Kidney (tissue), 14 donors: ENCODE data around the gene KLK1. TPM values are rescaled to one million over a fixed set of nuclear protein-coding genes. Genes with fewer than 3 reads are reported as not detected.

ENCODE experiments used
- DNase-seq, 5 donors: peaks; one replicate each; pipeline ENCODE4 v3.0.0-alpha.2; 2013 to 2020
- FAIRE-seq: peaks from 2 replicates; lab custom pipeline; 2012; peaks lifted over from hg19 to GRCh38; lab: Jason Lieb, UNC
- H3K27ac ChIP-seq, 2 donors: one replicate each; pipeline ENCODE4 v1.7.0; 2013; ENCODE audit warnings: low read depth in 2 of 2, low read length in 2 of 2, inconsistent platforms in 1 of 2
- H3K27me3 ChIP-seq: one replicate; pipeline ENCODE4 v1.7.1; 2013; ENCODE audit warnings: low read length, inconsistent platforms; ENCODE audit not compliant: control insufficient read depth, insufficient read depth
- H3K36me3 ChIP-seq, 3 donors: one replicate each; pipeline versions ENCODE4 v1.7.0 to v1.7.1; 2013; ENCODE audit warnings: low read length in 3 of 3, control low read depth in 1 of 3, inconsistent platforms in 1 of 3; ENCODE audit not compliant: insufficient read depth in 3 of 3, control insufficient read depth in 2 of 3
- H3K4me1 ChIP-seq, 3 donors: one replicate each; pipeline versions ENCODE4 v1.7.0 to v1.7.1; 2013; ENCODE audit warnings: low read length in 3 of 3, inconsistent platforms in 1 of 3, low read depth in 1 of 3; ENCODE audit not compliant: control insufficient read depth in 2 of 3, insufficient read depth in 2 of 3
- H3K4me3 ChIP-seq, 3 donors: one replicate each; pipeline versions ENCODE4 v1.7.0 to v1.8.1; 2013; ENCODE audit warnings: low read length in 3 of 3, control low read depth in 1 of 3, inconsistent platforms in 1 of 3
- H3K9ac ChIP-seq, 3 donors: one replicate each; pipeline versions ENCODE4 v1.7.0 to v1.7.1; 2013; ENCODE audit warnings: low read length in 3 of 3, control low read depth in 1 of 3, inconsistent platforms in 1 of 3
- H3K9me3 ChIP-seq, 3 donors: one replicate each; pipeline versions ENCODE4 v1.7.0 to v1.7.1; 2013; ENCODE audit warnings: low read length in 3 of 3, control low read depth in 1 of 3, inconsistent platforms in 1 of 3; ENCODE audit not compliant: control insufficient read depth in 2 of 3, insufficient read depth in 1 of 3
- intact Hi-C: fragments of 100-400 bp; cut with DNase I; formaldehyde crosslinking; loops from one replicate; pipeline ENCODE4 v1.11.1; 2022
- polyA plus RNA-seq: library from polyadenylated mRNA; stranded (reverse); fragments of 350-450 nt; fragmentation: Illumina TruSeq; extraction: RNeasy Lipid Tissue Mini Kit (QIAGEN cat#74804); gene quantifications from one replicate; pipeline ENCODE4 v1.2.3, GENCODE V29; 2014; ENCODE audit warnings: low read depth, low replicate concordance; ENCODE audit not compliant: insufficient read depth
- total RNA-seq: library from RNA; stranded (reverse); fragmentation: NEBNext Ultra II Directional; extraction: Animal tissue kit (Norgen Biotek cat#: 25700); gene quantifications from one replicate; pipeline ENCODE4 v1.2.1, GENCODE V29; 2021
- TF ChIP-seq, protein P1 (sequence below): IDR thresholded peaks from 3 replicates; pipeline ENCODE4 v1.5.1; 2012; ENCODE audit warnings: mild to moderate bottlenecking, moderate library complexity, borderline replicate concordance; ENCODE audit not compliant: insufficient read depth; ENCODE audit errors: extremely low read depth
- donor health status: control.
- donor health status: control.
- donor health status: control.
- donor health status: control.
- donor health status: control.
- donor health status: DM: yes; HTN: yes; CAD: no.
- donor health status: Normal renal cell carcinoma (clear cell type).

The KLK1 gene
- total and polyA plus RNA-seq, 2 donors from 2014 or later: 0.41 to 827 TPM

DNA sequence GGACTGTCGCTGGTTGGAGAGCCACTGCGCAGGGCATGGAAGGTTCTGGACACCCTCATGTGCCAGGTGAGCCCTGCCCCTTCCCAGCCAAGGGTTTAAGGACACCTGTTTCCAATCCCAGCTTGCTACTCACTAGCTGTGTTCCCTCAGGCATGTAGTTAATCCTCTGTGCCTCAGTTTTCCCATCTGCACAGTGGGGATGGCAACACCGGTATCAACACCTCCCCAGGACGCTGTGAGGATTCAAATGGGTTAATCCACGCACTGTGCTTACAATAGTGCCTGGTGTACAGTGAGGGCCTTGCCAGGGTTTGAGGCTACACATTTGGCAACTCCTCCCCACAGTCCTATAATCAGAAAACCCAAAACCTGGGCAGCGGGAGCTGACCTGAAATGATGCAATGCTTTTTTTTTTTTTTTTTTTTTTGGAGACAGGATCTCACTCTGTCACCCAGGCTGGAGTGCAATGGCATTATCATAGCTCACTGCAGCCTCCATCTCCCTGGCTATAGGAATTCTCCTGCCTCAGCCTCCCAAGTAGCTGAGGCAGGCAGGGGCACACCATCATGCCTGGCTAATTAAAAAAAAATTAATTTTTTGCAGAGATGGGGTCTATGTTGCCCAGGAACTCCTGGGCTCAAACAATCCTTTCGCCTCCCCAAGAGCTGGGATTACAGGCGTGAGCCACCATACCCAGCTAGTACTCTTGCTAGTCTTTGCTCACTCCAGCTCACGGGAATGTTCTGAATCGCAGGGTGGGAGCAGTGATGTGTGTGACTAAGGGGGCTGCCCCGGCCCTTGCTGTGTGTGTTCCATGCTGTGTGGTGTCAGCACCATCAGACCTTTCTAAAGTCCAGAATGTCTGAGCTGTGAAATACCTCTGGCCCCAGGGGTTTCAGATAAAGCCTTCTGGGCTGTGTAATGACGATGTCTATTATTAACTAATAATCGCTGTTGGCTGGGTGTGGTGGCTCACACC is 31.0 kb downstream of the KLK1 start:
- no peak for FAIRE-seq
- intact Hi-C loops: no loop called here

DNA sequence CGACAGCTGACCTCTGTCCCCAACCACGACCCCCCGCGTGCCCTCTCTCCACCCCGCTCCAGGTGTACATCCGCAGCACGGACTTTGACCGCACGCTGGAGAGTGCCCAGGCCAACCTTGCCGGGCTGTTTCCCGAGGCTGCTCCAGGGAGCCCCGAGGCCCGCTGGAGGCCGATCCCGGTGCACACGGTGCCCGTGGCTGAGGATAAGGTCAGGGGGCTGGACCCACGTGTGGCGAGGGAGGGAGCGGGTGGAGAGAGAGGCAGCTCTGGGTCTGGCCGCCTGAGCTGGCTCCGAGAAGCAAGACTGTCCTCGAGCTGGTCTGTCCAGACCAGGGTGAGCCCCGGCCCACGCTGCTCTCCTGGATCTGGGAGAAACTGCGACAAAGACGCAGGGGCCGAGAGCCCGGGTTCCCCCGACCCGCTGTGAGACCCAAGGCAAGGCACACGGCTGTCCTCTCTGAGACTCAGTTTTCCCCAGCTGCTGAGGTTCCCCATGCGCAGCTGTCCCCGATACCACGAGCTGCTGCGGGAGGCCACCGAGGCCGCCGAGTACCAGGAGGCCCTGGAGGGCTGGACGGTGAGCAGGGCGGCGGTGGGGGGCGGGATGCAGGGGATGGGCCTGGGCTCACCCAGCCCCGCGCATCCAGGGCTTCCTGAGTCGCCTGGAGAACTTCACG is 31.9 kb downstream of the KLK1 start:
- FAIRE-seq: no peak
- H3K27ac ChIP-seq: no peak overlapping the region
- intact Hi-C loops: no loop called here
- DNase-seq: no peak
- H3K4me1 ChIP-seq: peaks cover 0 to 3% (median 0%) of the 10 kb centered on the region in 3 donors
- TF ChIP-seq, protein P1, sequence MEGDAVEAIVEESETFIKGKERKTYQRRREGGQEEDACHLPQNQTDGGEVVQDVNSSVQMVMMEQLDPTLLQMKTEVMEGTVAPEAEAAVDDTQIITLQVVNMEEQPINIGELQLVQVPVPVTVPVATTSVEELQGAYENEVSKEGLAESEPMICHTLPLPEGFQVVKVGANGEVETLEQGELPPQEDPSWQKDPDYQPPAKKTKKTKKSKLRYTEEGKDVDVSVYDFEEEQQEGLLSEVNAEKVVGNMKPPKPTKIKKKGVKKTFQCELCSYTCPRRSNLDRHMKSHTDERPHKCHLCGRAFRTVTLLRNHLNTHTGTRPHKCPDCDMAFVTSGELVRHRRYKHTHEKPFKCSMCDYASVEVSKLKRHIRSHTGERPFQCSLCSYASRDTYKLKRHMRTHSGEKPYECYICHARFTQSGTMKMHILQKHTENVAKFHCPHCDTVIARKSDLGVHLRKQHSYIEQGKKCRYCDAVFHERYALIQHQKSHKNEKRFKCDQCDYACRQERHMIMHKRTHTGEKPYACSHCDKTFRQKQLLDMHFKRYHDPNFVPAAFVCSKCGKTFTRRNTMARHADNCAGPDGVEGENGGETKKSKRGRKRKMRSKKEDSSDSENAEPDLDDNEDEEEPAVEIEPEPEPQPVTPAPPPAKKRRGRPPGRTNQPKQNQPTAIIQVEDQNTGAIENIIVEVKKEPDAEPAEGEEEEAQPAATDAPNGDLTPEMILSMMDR: no peak
- no peaks in the 10 kb centered on the region for H3K36me3 ChIP-seq
- no peaks in the 10 kb centered on the region for H3K9me3 ChIP-seq
- no peaks in the 10 kb centered on the region for H3K27me3 ChIP-seq
- H3K9ac ChIP-seq: no peak overlapping the region
- H3K4me3 ChIP-seq: no peak overlapping the region

More for the DNA sequence above, 31.0 kb downstream of the KLK1 start:
- Histone ChIP-seq H3K27ac (no peak overlapping the region), H3K9ac (no peak overlapping the region), H3K4me1 (peaks cover 0 to 3% (median 0%) of the 10 kb centered on the region in 3 donors), H3K36me3 (no peaks in the 10 kb centered on the region), H3K27me3 (no peaks in the 10 kb centered on the region), H3K4me3 (no peak overlapping the region), H3K9me3 (no peaks in the 10 kb centered on the region)
- DNase-seq: no peak
- TF ChIP-seq, protein P1: no peak

DNA sequence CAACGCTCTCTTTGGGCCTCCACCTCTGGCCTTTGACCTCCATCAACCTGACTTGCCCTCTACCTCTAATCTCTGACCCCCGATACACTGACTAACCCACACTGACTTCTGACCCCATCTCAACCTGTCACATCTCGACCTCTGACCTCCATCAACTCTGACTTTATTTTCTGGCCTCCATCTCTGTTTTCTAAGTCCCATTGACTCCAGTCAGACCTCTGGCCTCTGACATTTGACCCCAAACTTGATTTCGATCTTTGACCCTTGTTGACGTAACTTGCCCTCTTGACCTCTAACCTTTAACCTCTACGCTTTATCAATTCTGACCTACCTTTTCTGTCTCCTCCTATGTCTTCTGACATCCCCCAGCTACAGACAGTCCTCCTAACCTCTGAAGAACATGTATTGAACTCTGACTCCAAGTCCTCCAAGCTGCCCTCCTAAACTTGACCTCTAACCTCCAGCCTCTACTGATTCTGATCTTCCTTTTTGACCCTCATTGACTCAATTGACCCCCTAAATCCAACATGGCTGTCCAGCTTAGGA is 32.6 kb downstream of the KLK1 start:
- Histone ChIP-seq H3K27ac (no peak overlapping the region), H3K36me3 (no peaks in the 10 kb centered on the region), H3K4me3 (no peak overlapping the region), H3K9ac (no peak overlapping the region), H3K4me1 (peaks cover 0 to 3% (median 0%) of the 10 kb centered on the region in 3 donors), H3K27me3 (no peaks in the 10 kb centered on the region), H3K9me3 (no peaks in the 10 kb centered on the region)
- FAIRE-seq (no peak), DNase-seq (peak in 2 of 5 donors; percentile 26 to 55)
- intact Hi-C loops: no loop called here
- TF ChIP-seq, protein P1: no peak
